Measurements from ENCODE around the gene ALOX12.
"Not testable (repeated sequence)": the region's sequence is repeated elsewhere in the genome, so short reads cannot be mapped to it uniquely, and the experiment has no call there.

Gene ALOX12

GRCh38 chr17:7046127-7046724, 50.4 kb downstream of the ALOX12 start:
- no peak for DNase-seq (ENCODE audit: low read depth, low spot score)

GRCh38 chr17:7046725-7047397, 51.0 kb downstream of the ALOX12 start:
- not testable (repeated sequence) for DNase-seq (ENCODE audit: low read depth, low spot score)

- DNase-seq (ENCODE audit: low read depth, low spot score) = no peak
These were observed 51.7 kb downstream of the ALOX12 start for GRCh38 chr17:7047566-7047965.

GRCh38 chr17:7048968-7049367, 53.1 kb downstream of the ALOX12 start:
- no peak for DNase-seq (ENCODE audit: low read depth, low spot score)

GRCh38 chr17:7050583-7050982, 54.7 kb downstream of the ALOX12 start:
- DNase-seq (ENCODE audit: low read depth, low spot score) = not testable (repeated sequence)

- DNase-seq (ENCODE audit: low read depth, low spot score) = peak; percentile 71
These were observed 60.5 kb downstream of the ALOX12 start for GRCh38 chr17:7056386-7056785.

GRCh38 chr17:7058831-7059447, 63.1 kb downstream of the ALOX12 start:
- no peak for DNase-seq (ENCODE audit: low read depth, low spot score)
